Measurements from ENCODE around the gene PRUNE1. TPM values are rescaled to one million over a fixed set of nuclear protein-coding genes. Genes with fewer than 3 reads are reported as not detected.

PRUNE1 gene
- total RNA-seq, 1 donor from 2014 or later = 22.5 TPM

- Mint-ChIP-seq H3K4me3 (peak overlapping the region; percentile 95), H3K27ac (ENCODE audit: unreplicated experiment) (no peak overlapping the region), H3K27me3 (ENCODE audit: low read depth) (no peaks in the 10 kb centered on the region), H3K9me3 (no peaks in the 10 kb centered on the region), H3K4me1 (peaks cover 66% of the 10 kb centered on the region), H3K36me3 (ENCODE audit: low read depth) (no peaks in the 10 kb centered on the region)
- no peak for TF ChIP-seq CTCF (conservative IDR thresholded peaks at IDR 0.05)
- DNase-seq (ENCODE audit: low read depth, low spot score) = no peak
These were observed 948 bp downstream of the PRUNE1 start for GRCh38 chr1:151009206-151009587.

- no peaks in the 10 kb centered on the region for H3K9me3 Mint-ChIP-seq
- H3K27ac Mint-ChIP-seq (ENCODE audit: unreplicated experiment) = no peak overlapping the region
- H3K36me3 Mint-ChIP-seq (ENCODE audit: low read depth) = no peaks in the 10 kb centered on the region
- TF ChIP-seq CTCF (conservative IDR thresholded peaks at IDR 0.05) = no peak
- DNase-seq (ENCODE audit: low read depth, low spot score) = no peak
- peaks cover 66% of the 10 kb centered on the region for H3K4me1 Mint-ChIP-seq
- peak overlapping the region; percentile 95 for H3K4me3 Mint-ChIP-seq
- H3K27me3 Mint-ChIP-seq (ENCODE audit: low read depth) = no peaks in the 10 kb centered on the region
These were observed 1.6 kb downstream of the PRUNE1 start for GRCh38 chr1:151009674-151010345.

DNA sequence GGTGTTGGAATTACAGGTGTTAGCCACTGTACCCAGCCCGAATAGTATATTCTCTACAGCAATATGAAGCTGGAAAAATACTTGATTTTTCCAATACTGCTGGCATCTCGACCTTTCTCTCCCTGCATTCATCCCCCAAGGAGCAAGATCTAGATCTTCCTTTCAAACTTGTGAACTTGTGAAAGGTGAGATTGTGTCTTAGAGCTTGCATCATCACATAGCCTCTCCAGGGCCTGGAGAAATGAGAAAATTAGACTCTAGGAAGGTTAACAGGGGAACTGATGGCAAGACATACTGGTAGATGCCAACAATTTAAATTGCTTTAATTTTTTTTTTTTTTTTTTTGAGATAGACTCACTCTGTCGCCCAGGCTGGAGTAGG lies 2.1 kb downstream of the PRUNE1 start:
- TF ChIP-seq CTCF (conservative IDR thresholded peaks at IDR 0.05) = no peak
- Mint-ChIP-seq H3K27ac (ENCODE audit: unreplicated experiment) (no peak overlapping the region), H3K4me1 (peaks cover 64% of the 10 kb centered on the region), H3K36me3 (ENCODE audit: low read depth) (no peaks in the 10 kb centered on the region), H3K4me3 (peak overlapping the region; percentile 95), H3K27me3 (ENCODE audit: low read depth) (no peaks in the 10 kb centered on the region), H3K9me3 (no peaks in the 10 kb centered on the region)
- no peak for DNase-seq (ENCODE audit: low read depth, low spot score)

DNA sequence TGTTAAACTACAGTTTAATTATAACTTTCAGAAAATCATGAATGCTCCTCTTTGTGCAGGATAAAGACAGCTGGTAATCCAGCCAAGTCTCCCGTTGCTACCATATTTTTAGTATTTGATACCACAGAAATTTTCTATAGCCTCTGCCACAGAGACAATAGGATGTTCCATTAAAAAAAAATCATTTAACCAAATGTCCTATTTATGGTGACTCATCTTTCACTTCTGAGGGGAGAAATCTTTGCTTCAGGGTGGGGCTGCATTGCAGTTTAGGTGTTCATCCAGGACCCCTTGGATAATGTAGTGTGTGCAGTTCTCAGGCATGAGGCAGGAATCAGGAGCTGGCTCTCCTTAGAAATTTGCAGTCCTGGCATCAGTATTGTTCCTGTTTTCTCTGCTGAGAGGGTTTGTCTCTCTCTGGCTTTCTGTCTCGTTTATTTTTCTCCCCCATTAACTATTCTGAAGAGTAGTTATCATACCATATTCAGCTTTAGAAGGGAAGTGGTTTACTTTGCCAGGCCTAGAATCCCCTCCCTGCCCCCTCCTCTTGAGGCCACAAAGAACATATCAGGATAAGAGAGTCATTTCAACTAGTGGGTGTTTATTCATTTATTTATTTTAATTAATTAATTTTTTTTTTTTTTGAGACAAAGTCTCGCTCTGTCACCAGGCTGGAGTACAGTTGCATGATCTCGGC lies 3.1 kb downstream of the PRUNE1 start:
- Mint-ChIP-seq H3K36me3 (ENCODE audit: low read depth) (no peaks in the 10 kb centered on the region), H3K4me1 (peaks cover 55% of the 10 kb centered on the region), H3K9me3 (no peaks in the 10 kb centered on the region), H3K4me3 (peak overlapping the region; percentile 72), H3K27me3 (ENCODE audit: low read depth) (no peaks in the 10 kb centered on the region), H3K27ac (ENCODE audit: unreplicated experiment) (no peak overlapping the region)
- no peak for DNase-seq (ENCODE audit: low read depth, low spot score)
- no peak for TF ChIP-seq CTCF (conservative IDR thresholded peaks at IDR 0.05)

GRCh38 chr1:151012684-151013471 lies 4.6 kb downstream of the PRUNE1 start:
- TF ChIP-seq CTCF (conservative IDR thresholded peaks at IDR 0.05) = no peak
- H3K4me1 Mint-ChIP-seq = peaks cover 39% of the 10 kb centered on the region
- no peaks in the 10 kb centered on the region for H3K9me3 Mint-ChIP-seq
- H3K36me3 Mint-ChIP-seq (ENCODE audit: low read depth) = no peaks in the 10 kb centered on the region
- H3K4me3 Mint-ChIP-seq = peak overlapping the region; percentile 13
- no peak overlapping the region for H3K27ac Mint-ChIP-seq (ENCODE audit: unreplicated experiment)
- H3K27me3 Mint-ChIP-seq (ENCODE audit: low read depth) = no peaks in the 10 kb centered on the region
- no peak for DNase-seq (ENCODE audit: low read depth, low spot score)
